Spleen (tissue), 7 donors: ENCODE results near the gene BCL7A.

ENCODE experiments used
- POLR2A ChIP-seq, 3 donors: fragments of 450-650 bp; IDR thresholded peaks; one replicate each; pipeline ENCODE4 v1.5.1; 2017; ENCODE audit warnings: antibody characterized with exemption in 3 of 3, mild to moderate bottlenecking in 1 of 3
- POLR2AphosphoS5 ChIP-seq, 3 donors: sonication (generic); formaldehyde crosslinking; IDR thresholded peaks; one replicate each; pipeline ENCODE4 v1.5.1; 2017; ENCODE audit warnings: antibody characterized with exemption in 3 of 3
- TF ChIP-seq, protein P1 (sequence below), 11 experiments: fragments of 200-600 bp in 7 of 11; fragments of 450-650 bp in 4 of 11; sonication (generic) in 4 of 11; IDR thresholded peaks in 8 of 11; conservative IDR thresholded peaks in 3 of 11; 1 replicate in 7 of 11; 2 replicates in 4 of 11; pipeline versions ENCODE4 v1.4.0 to v1.8.0; 2016 to 2021; ENCODE audit warnings: antibody characterized with exemption in 11 of 11, inconsistent platforms in 4 of 11, mild to moderate bottlenecking in 1 of 11
- donor health status: DM: no; HTN: no; CAD: no; lungs with moderate emphysema.
- donor health status: DM: no; HTN: no; CAD: no.
- donor health status: DM: no; HTN: no; CAD: no.

DNA sequence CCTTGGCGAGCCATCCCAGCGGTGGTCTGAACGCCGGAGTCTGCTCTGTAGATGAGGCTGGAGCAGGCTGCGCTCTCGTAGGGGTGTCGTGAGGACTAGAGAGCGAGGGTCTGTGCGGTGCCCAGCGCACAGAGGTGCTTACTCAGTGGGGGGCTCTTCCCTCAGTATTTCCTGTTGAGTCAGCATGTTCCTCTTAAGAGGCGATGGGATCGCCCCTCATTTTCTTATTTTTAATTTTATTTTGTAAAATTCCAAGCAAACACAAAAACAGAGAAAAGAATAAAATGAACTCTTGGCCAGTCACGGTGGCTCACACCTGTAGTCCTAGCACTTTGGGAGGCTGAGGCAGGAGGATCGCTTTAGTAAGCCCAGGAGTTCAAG, 40.8 kb upstream of the BCL7A start:
- TF ChIP-seq, protein P1, sequence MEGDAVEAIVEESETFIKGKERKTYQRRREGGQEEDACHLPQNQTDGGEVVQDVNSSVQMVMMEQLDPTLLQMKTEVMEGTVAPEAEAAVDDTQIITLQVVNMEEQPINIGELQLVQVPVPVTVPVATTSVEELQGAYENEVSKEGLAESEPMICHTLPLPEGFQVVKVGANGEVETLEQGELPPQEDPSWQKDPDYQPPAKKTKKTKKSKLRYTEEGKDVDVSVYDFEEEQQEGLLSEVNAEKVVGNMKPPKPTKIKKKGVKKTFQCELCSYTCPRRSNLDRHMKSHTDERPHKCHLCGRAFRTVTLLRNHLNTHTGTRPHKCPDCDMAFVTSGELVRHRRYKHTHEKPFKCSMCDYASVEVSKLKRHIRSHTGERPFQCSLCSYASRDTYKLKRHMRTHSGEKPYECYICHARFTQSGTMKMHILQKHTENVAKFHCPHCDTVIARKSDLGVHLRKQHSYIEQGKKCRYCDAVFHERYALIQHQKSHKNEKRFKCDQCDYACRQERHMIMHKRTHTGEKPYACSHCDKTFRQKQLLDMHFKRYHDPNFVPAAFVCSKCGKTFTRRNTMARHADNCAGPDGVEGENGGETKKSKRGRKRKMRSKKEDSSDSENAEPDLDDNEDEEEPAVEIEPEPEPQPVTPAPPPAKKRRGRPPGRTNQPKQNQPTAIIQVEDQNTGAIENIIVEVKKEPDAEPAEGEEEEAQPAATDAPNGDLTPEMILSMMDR (IDR thresholded peaks at IDR 0.05 in 8 of 11, conservative IDR thresholded peaks at IDR 0.05 in 3 of 11): no peak
- TF ChIP-seq POLR2AphosphoS5 (IDR thresholded peaks at IDR 0.05): peak in 1 of 3 donors; percentile 16
- TF ChIP-seq POLR2A (IDR thresholded peaks at IDR 0.05): no peak
